IPS DF 6.9 (cell line): Measurements from ENCODE around the gene SENP8.
"Not testable (repeated sequence)": the region's sequence is repeated elsewhere in the genome, so short reads cannot be mapped to it uniquely, and the experiment has no call there.

ENCODE experiments used
- DNase-seq: peaks from one replicate; pipeline ENCODE4 v3.0.0-alpha.2; 2013; ENCODE audit warnings: low read depth, low spot score
- H3K27ac ChIP-seq: one replicate; pipeline ENCODE4 v1.5.1; 2013; ENCODE audit warnings: low read length, control low read depth
- H3K27me3 ChIP-seq: 2 replicates; pipeline ENCODE4 v1.6.1; 2013; ENCODE audit warnings: mild to moderate bottlenecking, low read length; ENCODE audit not compliant: control insufficient read depth, insufficient read depth
- H3K36me3 ChIP-seq: 2 replicates; pipeline ENCODE4 v1.6.1; 2013; ENCODE audit warnings: low read length; ENCODE audit not compliant: control insufficient read depth, insufficient read depth
- H3K4me1 ChIP-seq: 2 replicates; pipeline ENCODE4 v1.6.1; 2013; ENCODE audit warnings: low read length; ENCODE audit not compliant: control insufficient read depth, insufficient read depth
- H3K4me3 ChIP-seq: 2 replicates; pipeline ENCODE4 v1.5.1; 2013; ENCODE audit warnings: mild to moderate bottlenecking, low read length
- H3K9me3 ChIP-seq: 2 replicates; pipeline ENCODE4 v1.6.1; 2013; ENCODE audit warnings: low read length, inconsistent platforms; ENCODE audit not compliant: control insufficient read depth, insufficient read depth
- WGBS: extraction: QIAGEN DNeasy Blood & Tissue Kit; methylation state at CpG from one replicate; pipeline ENCODE4 v1.1.7; 2013; ENCODE audit warnings: mixed read lengths, missing lambda C conversion rate; ENCODE audit not compliant: insufficient read length, insufficient coverage; 5-methylcytosine and 5-hydroxymethylcytosine counted together

Gene SENP8

DNA sequence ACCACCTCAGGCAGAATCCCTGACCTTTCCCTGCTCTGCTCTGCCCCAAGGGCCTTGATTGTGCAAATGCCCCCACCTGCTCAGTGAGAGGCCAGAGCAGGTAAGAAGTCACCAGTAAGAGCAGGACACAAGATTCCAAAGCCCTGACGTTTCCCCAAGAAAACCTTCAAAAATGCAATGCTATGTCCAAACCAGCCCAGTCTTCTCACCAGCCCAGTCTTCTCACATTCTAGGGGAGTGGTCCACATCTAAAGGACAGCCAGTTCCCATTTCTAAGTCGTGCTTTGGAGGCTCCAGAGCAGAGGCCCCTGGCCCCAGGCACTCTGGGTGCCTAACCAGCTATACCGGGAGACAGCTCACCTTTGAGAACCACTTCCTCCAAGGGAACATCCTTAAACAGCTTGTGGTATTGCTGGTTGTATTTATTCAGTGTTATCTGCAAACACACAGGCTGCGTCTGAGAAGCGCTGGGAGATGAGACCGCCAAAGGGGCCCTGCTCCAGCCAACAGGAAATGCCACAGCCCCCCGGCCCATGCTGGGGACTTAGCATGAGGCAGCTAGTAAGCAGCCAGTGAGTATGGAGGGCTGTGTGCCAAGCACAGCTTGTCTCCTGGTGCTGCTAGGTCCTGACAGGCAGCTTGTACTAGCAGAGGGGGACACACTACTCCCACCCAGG, 50.1 kb downstream of the SENP8 start:
- no peaks in the 10 kb centered on the region for H3K36me3 ChIP-seq
- no peaks in the 10 kb centered on the region for H3K9me3 ChIP-seq
- H3K4me3 ChIP-seq = no peak overlapping the region
- DNase-seq = no peak
- H3K4me1 ChIP-seq = no peaks in the 10 kb centered on the region
- no CpG with 5 or more reads among the region's 7 CpGs for WGBS
- H3K27ac ChIP-seq = no peak overlapping the region
- H3K27me3 ChIP-seq = no peaks in the 10 kb centered on the region

DNA sequence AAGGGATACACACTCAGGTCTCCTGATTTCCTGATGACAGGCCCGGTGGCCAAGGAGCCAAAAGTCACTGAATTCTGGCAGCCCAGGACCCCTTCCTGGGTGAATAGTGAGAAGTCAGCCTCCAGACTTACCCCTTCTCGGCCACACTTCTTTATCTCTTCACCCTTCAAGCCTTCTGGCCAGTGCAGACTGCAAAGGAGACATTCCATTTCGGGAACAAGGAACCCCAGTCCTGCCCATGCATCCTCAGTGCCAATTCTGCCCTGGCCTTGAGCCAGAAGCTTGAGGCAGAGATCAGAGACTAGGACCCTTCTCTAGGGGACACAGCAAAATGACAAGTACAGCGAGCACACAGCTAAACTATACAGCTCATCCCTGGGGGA, 50.6 kb downstream of the SENP8 start:
- no peak for DNase-seq
- Histone ChIP-seq H3K27me3 (no peaks in the 10 kb centered on the region), H3K36me3 (no peaks in the 10 kb centered on the region), H3K4me1 (no peaks in the 10 kb centered on the region), H3K9me3 (no peaks in the 10 kb centered on the region), H3K4me3 (no peak overlapping the region), H3K27ac (no peak overlapping the region)
- no CpG with 5 or more reads among the region's 4 CpGs for WGBS

DNA sequence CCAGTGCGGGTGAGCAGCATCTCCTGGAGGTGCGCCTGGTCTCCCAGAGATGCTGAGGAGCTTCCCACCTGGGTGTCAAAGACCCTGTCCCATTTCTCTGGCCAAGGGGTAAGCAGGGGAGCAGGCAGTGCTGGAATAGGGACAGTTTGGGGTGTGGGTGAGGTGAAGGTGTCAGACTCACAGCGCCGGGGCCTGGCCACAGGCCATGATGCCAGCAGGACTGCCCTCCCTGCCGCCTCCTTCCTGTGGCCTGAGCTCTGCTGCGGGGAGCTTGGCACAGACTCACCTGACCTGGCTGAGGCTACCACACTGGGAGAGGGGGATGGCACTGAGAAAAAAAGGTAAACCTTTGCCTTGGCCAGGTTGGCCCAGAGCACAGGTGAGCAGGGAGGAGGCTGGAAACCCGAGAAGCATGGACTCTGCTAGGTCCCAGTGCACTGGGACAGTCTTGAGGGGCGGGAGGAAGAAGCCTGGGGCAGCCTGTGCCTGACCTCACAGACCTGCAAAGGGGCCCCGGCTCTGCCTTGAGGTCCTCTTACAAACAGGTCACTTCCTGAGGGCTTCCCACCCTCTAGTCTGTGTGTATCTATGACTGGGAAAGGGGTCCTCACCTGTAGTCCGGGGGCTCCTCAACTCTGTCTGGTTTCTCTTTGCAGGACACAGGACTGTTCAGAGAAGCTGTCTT, 51.2 kb downstream of the SENP8 start:
- Histone ChIP-seq H3K4me1 (no peaks in the 10 kb centered on the region), H3K27me3 (no peaks in the 10 kb centered on the region), H3K36me3 (no peaks in the 10 kb centered on the region), H3K27ac (no peak overlapping the region), H3K9me3 (no peaks in the 10 kb centered on the region), H3K4me3 (no peak overlapping the region)
- DNase-seq = no peak
- WGBS = no CpG with 5 or more reads among the region's 10 CpGs

DNA sequence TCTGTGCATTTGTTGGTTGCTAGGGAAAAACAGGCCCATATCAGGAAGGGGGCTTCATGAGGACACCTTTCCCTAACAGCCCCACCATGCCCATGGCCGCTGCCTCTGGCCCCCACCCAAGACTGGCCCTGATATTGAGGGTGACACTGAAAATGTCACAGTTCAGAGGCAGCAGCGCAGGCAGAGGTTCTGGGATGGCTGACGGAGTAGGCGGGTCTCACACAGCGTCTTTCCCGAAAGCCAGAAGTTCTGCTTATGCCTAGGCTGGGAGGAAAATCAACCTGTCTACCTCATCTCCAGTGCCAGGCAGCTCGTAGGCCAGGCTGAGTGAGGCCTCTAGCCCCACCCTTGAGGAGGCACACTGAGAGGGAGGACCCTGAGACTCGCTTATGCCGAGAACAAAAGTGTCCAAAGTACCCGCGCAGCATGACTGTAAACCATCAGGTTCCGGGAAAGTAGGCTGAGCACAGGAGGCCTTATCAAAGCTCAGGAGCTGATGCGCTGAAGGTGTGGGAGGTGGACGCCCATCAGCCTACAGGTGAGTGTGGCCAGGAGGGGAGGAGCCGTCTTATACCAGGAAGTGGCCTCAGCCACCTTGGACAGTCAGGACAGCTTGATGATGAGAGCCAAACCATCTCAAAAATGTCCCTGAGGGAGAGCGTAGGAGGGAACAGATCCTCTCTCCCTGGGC, 51.9 kb downstream of the SENP8 start:
- WGBS = no CpG with 5 or more reads among the region's 16 CpGs
- Histone ChIP-seq H3K27ac (no peak overlapping the region), H3K4me3 (no peak overlapping the region)

DNA sequence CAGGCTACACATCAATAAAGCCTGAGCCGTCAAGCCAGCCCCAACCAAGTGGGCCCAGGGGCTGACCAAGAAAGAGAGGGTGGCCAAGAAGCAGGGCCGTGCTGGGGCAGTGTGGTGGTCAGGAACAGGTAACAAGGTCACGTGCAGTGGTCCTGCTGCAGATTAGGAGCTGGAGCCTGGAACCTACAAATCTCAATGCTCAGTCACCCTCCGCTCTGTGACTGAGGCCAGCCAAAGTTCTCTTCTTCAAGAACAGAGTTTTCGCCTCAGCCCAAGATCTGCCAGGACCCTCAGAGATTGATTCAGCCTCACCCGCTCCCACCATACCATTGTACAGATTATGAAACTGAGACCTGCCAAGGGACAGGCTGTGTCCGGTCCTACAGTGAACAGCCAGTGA, 52.5 kb downstream of the SENP8 start:
- Histone ChIP-seq H3K36me3 (no peaks in the 10 kb centered on the region), H3K27ac (no peak overlapping the region), H3K4me1 (no peaks in the 10 kb centered on the region), H3K4me3 (no peak overlapping the region), H3K27me3 (no peaks in the 10 kb centered on the region), H3K9me3 (no peaks in the 10 kb centered on the region)
- WGBS = no CpG with 5 or more reads among the region's 7 CpGs
- no peak for DNase-seq

More for the DNA sequence above, 51.9 kb downstream of the SENP8 start:
- no peaks in the 10 kb centered on the region for H3K9me3 ChIP-seq
- no peaks in the 10 kb centered on the region for H3K27me3 ChIP-seq
- H3K4me1 ChIP-seq = no peaks in the 10 kb centered on the region
- H3K36me3 ChIP-seq = no peaks in the 10 kb centered on the region
- no peak for DNase-seq

DNA sequence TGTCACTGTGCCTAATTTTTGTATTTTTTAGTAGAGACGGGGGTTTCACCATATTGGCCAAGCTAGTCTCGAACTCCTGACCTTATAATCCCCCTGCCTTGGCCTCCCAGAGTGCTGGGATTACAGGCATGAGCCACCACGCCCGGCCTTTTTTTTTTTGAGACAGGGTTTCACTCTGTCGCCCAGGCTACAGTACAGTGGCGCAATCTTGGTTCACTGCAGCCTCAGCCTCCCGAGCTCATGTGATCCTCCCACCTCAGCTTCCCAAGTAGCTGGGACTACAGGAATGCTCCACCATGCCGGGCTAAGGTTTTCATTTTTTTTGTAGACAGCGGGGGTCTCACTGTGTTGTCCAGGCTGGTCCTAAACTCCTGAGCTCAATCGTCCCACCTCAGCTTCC, 53.8 kb downstream of the SENP8 start:
- H3K27me3 ChIP-seq, H3K36me3 ChIP-seq, H3K4me1 ChIP-seq, H3K9me3 ChIP-seq, H3K4me3 ChIP-seq, H3K27ac ChIP-seq, DNase-seq: not testable (repeated sequence)
- no CpG with 5 or more reads among the region's 10 CpGs for WGBS

DNA sequence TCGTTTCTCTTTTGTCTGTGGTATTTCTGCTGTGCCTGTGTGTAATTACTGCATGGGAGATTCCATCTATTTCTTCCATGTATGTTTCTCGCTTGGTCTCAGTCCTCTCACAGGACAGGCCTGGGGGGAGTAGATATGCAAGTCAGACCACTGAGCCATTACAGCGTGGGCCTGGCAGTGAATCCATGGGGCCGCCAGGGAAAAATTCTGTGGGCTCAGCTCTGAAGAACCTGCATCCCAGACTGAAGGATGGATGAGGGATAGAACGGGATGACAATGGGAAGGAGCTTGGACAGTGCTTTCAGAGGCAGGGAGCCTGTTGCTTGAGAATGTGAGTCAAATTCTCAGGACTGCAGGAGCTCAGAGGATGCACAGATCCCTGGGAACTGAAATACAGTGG, 54.6 kb downstream of the SENP8 start:
- DNase-seq = no peak
- Histone ChIP-seq H3K4me1 (no peaks in the 10 kb centered on the region), H3K27me3 (no peaks in the 10 kb centered on the region), H3K9me3 (no peaks in the 10 kb centered on the region), H3K36me3 (no peaks in the 10 kb centered on the region), H3K4me3 (no peak overlapping the region), H3K27ac (no peak overlapping the region)
- WGBS = no CpG with 5 or more reads among the region's 5 CpGs

DNA sequence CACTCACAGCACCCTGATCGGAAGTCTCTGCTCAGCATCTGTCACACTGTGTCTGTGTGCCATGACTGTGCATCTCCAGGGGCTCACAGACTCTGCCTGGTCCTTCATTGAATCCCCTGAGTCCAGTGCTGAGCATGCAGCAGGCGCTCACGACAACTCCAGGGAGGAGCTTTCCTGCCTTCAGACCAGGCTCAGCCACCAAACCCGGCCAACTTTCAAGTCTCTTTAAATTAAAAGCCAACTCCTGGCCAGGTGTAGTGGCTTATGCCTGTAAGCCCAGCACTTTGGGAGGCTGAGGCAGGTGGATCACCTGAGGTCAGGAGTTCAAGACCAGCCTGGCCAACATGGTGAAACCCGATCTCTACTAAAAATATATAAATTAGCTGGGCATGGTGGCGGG, 55.2 kb downstream of the SENP8 start:
- Histone ChIP-seq H3K9me3 (no peaks in the 10 kb centered on the region), H3K27me3 (no peaks in the 10 kb centered on the region), H3K4me3 (no peak overlapping the region), H3K27ac (no peak overlapping the region), H3K4me1 (no peaks in the 10 kb centered on the region), H3K36me3 (no peaks in the 10 kb centered on the region)
- WGBS = no CpG with 5 or more reads among the region's 6 CpGs
- DNase-seq = no peak

DNA sequence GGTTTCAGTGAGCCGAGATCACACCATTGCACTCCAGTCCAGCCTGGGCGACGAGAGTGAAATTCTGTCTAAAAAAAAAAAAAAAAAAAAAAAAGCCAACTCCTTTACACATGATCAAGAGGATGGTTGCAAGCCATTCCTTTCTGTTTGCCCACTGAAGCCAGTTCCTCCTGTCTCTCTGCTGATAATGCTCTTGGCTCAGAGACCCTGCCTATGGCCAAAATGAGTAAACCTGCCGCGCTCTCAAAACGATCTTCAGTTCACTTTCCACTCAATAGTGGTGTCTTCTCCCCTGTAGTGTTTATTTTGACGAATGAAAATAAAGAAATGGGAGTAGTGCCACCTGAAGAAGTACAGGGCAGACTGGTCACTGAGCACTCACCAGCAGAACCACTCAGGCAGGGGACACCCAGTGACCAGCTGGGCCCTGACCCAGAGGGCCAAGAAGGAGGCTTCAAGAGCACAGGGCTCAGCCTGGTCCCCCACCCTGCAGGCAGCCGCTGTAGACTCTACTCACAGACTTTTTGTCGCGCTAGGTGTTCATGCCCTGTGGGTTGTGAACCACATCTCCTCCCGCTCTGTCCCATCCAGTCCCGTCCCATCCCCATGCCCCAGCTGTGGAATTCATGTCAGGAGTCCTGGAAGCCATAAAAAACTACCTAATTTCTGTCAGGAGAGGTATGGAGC, 55.8 kb downstream of the SENP8 start:
- Histone ChIP-seq H3K36me3 (no peaks in the 10 kb centered on the region), H3K4me3 (no peak overlapping the region), H3K9me3 (no peaks in the 10 kb centered on the region), H3K4me1 (no peaks in the 10 kb centered on the region), H3K27ac (no peak overlapping the region), H3K27me3 (no peaks in the 10 kb centered on the region)
- WGBS = no CpG with 5 or more reads among the region's 12 CpGs
- DNase-seq = no peak

DNA sequence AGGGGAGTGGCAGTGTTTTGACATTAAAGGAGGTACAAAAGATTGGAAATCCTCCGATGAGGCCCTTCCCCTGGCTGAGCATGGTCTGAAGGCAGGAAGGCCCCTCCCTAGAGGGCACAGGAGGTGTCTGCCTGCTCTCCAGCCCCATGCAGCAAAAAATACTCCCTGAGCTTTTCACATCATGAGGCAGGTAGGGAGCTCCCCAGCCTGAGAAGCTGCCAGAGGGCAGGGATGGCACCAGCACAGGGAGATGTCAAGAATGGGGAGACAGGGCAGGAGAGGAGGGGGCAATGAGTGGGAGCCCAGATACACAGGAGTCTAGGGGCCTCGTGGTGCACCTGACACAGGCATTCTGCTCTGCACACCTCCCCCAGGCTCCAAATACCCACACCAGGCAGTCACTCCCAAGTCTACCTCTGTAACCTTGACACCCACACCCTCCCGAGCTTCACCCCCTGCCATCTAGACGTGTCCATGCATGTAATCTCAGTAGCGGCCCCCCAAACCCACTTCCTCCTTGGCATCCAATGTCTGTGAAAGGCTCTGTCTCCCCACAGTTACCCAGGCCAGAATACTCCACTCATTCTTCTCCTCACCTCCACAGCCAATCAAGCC, 56.5 kb downstream of the SENP8 start:
- H3K27me3 ChIP-seq = no peaks in the 10 kb centered on the region
- no peaks in the 10 kb centered on the region for H3K4me1 ChIP-seq
- no peak for DNase-seq
- no peaks in the 10 kb centered on the region for H3K36me3 ChIP-seq
- H3K4me3 ChIP-seq = no peak overlapping the region
- H3K27ac ChIP-seq = no peak overlapping the region
- H3K9me3 ChIP-seq = no peaks in the 10 kb centered on the region
- no CpG with 5 or more reads among the region's 5 CpGs for WGBS
